Liver (tissue), 9 donors: ENCODE data around the gene ERGIC2. TPM values are rescaled to one million over a fixed set of nuclear protein-coding genes. Genes with fewer than 3 reads are reported as not detected.
"Not testable (repeated sequence)": the region's sequence is repeated elsewhere in the genome, so short reads cannot be mapped to it uniquely, and the experiment has no call there.

Experiments used
- DNase-seq: peaks from one replicate; pipeline ENCODE4 v3.0.0-alpha.2; 2017; ENCODE audit warnings: low spot score
- H3K27ac ChIP-seq, 2 donors: one replicate each; pipeline ENCODE4 v1.7.0; 2013; ENCODE audit warnings: inconsistent platforms in 2 of 2, low read length in 2 of 2, control low read depth in 1 of 2, low read depth in 1 of 2, mild to moderate bottlenecking in 1 of 2
- H3K27me3 ChIP-seq, 4 donors: one replicate each; pipeline versions ENCODE4 v1.6.1 to v1.7.0; 2013; ENCODE audit warnings: low read length in 3 of 4, inconsistent platforms in 1 of 4, mild to moderate bottlenecking in 1 of 4, moderate library complexity in 1 of 4; ENCODE audit not compliant: control insufficient read depth in 4 of 4, insufficient read depth in 4 of 4
- H3K36me3 ChIP-seq, 4 donors: one replicate each; pipeline versions ENCODE4 v1.6.1 to v1.7.0; 2013; ENCODE audit warnings: low read length in 3 of 4, mild to moderate bottlenecking in 3 of 4, low read depth in 1 of 4, moderate library complexity in 1 of 4; ENCODE audit not compliant: control insufficient read depth in 4 of 4, insufficient read depth in 3 of 4
- H3K4me1 ChIP-seq, 4 donors: one replicate each; pipeline versions ENCODE4 v1.6.1 to v1.7.0; 2013; ENCODE audit warnings: low read length in 3 of 4, mild to moderate bottlenecking in 3 of 4, moderate library complexity in 1 of 4; ENCODE audit not compliant: control insufficient read depth in 4 of 4, insufficient read depth in 4 of 4
- H3K4me3 ChIP-seq, 3 donors: one replicate each; pipeline versions ENCODE4 v1.6.1 to v1.7.0; 2013; ENCODE audit warnings: low read length in 3 of 3, control low read depth in 1 of 3, low read depth in 1 of 3, mild to moderate bottlenecking in 1 of 3
- H3K9ac ChIP-seq, 2 donors: one replicate each; pipeline ENCODE4 v1.7.0; 2013; ENCODE audit warnings: low read length in 2 of 2, mild to moderate bottlenecking in 2 of 2, moderate library complexity in 2 of 2, control low read depth in 1 of 2, low read depth in 1 of 2
- H3K9me3 ChIP-seq, 4 donors: one replicate each; pipeline versions ENCODE4 v1.6.1 to v1.7.0; 2013; ENCODE audit warnings: low read length in 3 of 4; ENCODE audit not compliant: control insufficient read depth in 4 of 4
- EGR1 ChIP-seq, 2 donors: IDR thresholded peaks; 2 replicates each; pipeline ENCODE4 v1.6.1; 2016 to 2018; ENCODE audit warnings: antibody characterized with exemption in 2 of 2, low read depth in 2 of 2
- FOXA1 ChIP-seq: IDR thresholded peaks from 2 replicates; pipeline ENCODE4 v1.6.1; 2016; ENCODE audit warnings: antibody characterized with exemption
- FOXA2 ChIP-seq: IDR thresholded peaks from 2 replicates; pipeline ENCODE4 v1.6.1; 2016; ENCODE audit warnings: antibody characterized with exemption
- GABPA ChIP-seq, 2 donors: IDR thresholded peaks in 1 of 2; conservative IDR thresholded peaks in 1 of 2; 2 replicates each; pipeline ENCODE4 v1.6.1; 2016; ENCODE audit warnings: antibody characterized with exemption in 2 of 2, mild to moderate bottlenecking in 1 of 2, moderate library complexity in 1 of 2
- HNF4A ChIP-seq, 2 donors: conservative IDR thresholded peaks; 2 replicates each; pipeline ENCODE4 v1.6.1; 2016; ENCODE audit warnings: antibody characterized with exemption in 2 of 2, mild to moderate bottlenecking in 2 of 2
- HNF4G ChIP-seq: IDR thresholded peaks from 2 replicates; pipeline ENCODE4 v1.6.1; 2016; ENCODE audit warnings: antibody characterized with exemption
- JUND ChIP-seq, 2 donors: IDR thresholded peaks; 2 replicates each; pipeline ENCODE4 v1.6.1; 2016; ENCODE audit warnings: antibody characterized with exemption in 2 of 2
- MAX ChIP-seq: IDR thresholded peaks from 2 replicates; pipeline ENCODE4 v1.6.1; 2016; ENCODE audit warnings: antibody characterized with exemption
- NR2F2 ChIP-seq: IDR thresholded peaks from 2 replicates; pipeline ENCODE4 v1.6.1; 2016; ENCODE audit warnings: antibody characterized with exemption
- RAD21 ChIP-seq, 2 donors: IDR thresholded peaks; 2 replicates each; pipeline ENCODE4 v1.6.1; 2016; ENCODE audit warnings: antibody characterized with exemption in 2 of 2, mild to moderate bottlenecking in 2 of 2
- REST ChIP-seq: IDR thresholded peaks from 2 replicates; pipeline ENCODE4 v1.6.1; 2016; ENCODE audit warnings: antibody characterized with exemption, mild to moderate bottlenecking
- RXRA ChIP-seq, 2 donors: IDR thresholded peaks; 2 replicates each; pipeline ENCODE4 v1.6.1; 2017 to 2018; ENCODE audit warnings: antibody characterized with exemption in 2 of 2, mild to moderate bottlenecking in 1 of 2
- SP1 ChIP-seq: IDR thresholded peaks from 2 replicates; pipeline ENCODE4 v1.6.1; 2018; ENCODE audit warnings: antibody characterized with exemption, mild to moderate bottlenecking
- TAF1 ChIP-seq: conservative IDR thresholded peaks from 2 replicates; pipeline ENCODE4 v1.6.1; 2016; ENCODE audit warnings: antibody characterized with exemption, mild to moderate bottlenecking
- YY1 ChIP-seq: IDR thresholded peaks from 2 replicates; pipeline ENCODE4 v1.6.1; 2016; ENCODE audit warnings: antibody characterized with exemption, mild to moderate bottlenecking
- WGBS: extraction: QIAGEN DNeasy Blood & Tissue Kit; methylation state at CpG from one replicate; pipeline ENCODE4 v1.1.7; 2013; 5-methylcytosine and 5-hydroxymethylcytosine counted together
- polyA plus RNA-seq, 2 donors: library from polyadenylated mRNA; stranded (reverse) in 1 of 2; unstranded in 1 of 2; fragments of 200-250 nt in 1 of 2; fragments of >200 nt in 1 of 2; fragmentation: Nextera tagmentation in 1 of 2; extraction: Ambion mirVana in 1 of 2; gene quantifications; one replicate each; pipeline versions ENCODE4 v1.2.1 to v1.2.3, GENCODE V29; 2013 to 2015
- total RNA-seq, 2 donors: library from RNA; depleted of rRNA; stranded (reverse); fragments of >200 nt; gene quantifications; one replicate each; pipeline ENCODE4 v1.2.3, GENCODE V29; 2014
- TF ChIP-seq, protein P1 (sequence below): IDR thresholded peaks from 2 replicates; pipeline ENCODE4 v1.6.1; 2016; ENCODE audit warnings: antibody characterized with exemption
- TF ChIP-seq, protein P2 (sequence below): IDR thresholded peaks from 2 replicates; pipeline ENCODE4 v1.6.1; 2016; ENCODE audit warnings: antibody characterized with exemption
- TF ChIP-seq, protein P3 (sequence below): fragments of 150-350 bp; IDR thresholded peaks from 2 replicates; pipeline ENCODE4 v1.5.1; 2017; ENCODE audit warnings: improper control_type of control experiment, low read depth, low read length; ENCODE audit not compliant: missing input control
- donor health status: healthy.
- donor health status: healthy.
- donor health status: healthy.
- donor health status: healthy.
- donor health status: healthy.

ERGIC2 gene
- total and polyA plus RNA-seq, 4 donors = 33.8 to 56.2 (median 40.8) TPM

- no peak for DNase-seq
- TF ChIP-seq HNF4G (no peak), RAD21 (IDR thresholded peaks at IDR 0.05) (no peak)
- Histone ChIP-seq H3K27me3 (no peaks in the 10 kb centered on the region), H3K9ac (no peak overlapping the region), H3K4me1 (no peaks in the 10 kb centered on the region), H3K9me3 (no peaks in the 10 kb centered on the region), H3K36me3 (no peaks in the 10 kb centered on the region), H3K4me3 (no peak overlapping the region), H3K27ac (no peak overlapping the region)
- 87% methylated on average over 1 of the region's 1 CpG for WGBS
Measured at GRCh38 chr12:29395356-29395755, 14.4 kb upstream of the ERGIC2 start.

GRCh38 chr12:29390419-29390818, 9.4 kb upstream of the ERGIC2 start:
- 65% methylated on average over 3 of the region's 3 CpGs for WGBS
- not testable (repeated sequence) for H3K36me3 ChIP-seq, H3K4me1 ChIP-seq, DNase-seq, H3K4me3 ChIP-seq, H3K27me3 ChIP-seq, H3K9me3 ChIP-seq, H3K9ac ChIP-seq, H3K27ac ChIP-seq

DNA sequence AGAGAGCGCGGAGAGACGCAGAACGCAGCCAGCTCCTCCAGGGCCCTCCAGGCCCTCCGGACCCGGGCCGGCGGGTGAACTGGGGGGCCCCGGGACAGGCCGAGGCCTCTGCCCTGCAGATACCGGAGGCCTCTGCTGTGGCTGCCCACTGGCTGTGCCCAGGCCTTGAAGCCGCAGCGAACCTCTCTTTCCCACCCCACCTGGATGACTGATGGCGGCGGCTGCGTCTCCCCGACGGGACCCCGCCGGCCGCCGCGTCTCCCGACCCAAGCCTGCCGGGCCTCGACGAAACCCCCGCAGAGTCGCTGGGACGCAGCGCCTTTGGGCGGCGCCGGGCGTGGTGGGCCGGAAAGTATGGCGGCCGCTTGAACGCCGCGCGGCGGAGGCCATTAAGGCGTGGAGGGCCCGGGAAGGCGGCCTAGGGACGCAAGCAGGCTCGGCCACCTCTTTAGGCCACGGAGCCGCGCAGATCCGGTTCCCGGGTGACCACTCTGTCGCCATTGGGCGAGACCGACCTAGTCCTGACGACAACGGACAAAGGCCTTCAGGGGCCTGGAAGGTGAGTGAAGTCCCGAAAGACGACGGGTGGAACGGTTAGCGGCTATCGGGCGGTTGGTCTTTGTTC, 8.4 kb upstream of the ERGIC2 start:
- H3K36me3 ChIP-seq = no peaks in the 10 kb centered on the region
- 92% methylated on average over 65 of the region's 65 CpGs for WGBS
- DNase-seq = no peak
- H3K9me3 ChIP-seq = no peaks in the 10 kb centered on the region
- H3K27me3 ChIP-seq = no peaks in the 10 kb centered on the region
- H3K9ac ChIP-seq = no peak overlapping the region
- H3K27ac ChIP-seq = no peak overlapping the region
- TF ChIP-seq HNF4A (conservative IDR thresholded peaks at IDR 0.05) (no peak), REST (no peak), TAF1 (no peak), GABPA (IDR thresholded peaks at IDR 0.05 in 1 of 2, conservative IDR thresholded peaks at IDR 0.05 in 1 of 2) (no peak), FOXA1 (no peak), EGR1 (IDR thresholded peaks at IDR 0.05; ENCODE audit: low read depth in 2 of 2) (no peak), HNF4G (no peak), YY1 (no peak), RAD21 (IDR thresholded peaks at IDR 0.05) (no peak), MAX (no peak), RXRA (IDR thresholded peaks at IDR 0.05) (no peak), NR2F2 (no peak), FOXA2 (no peak), SP1 (no peak), JUND (IDR thresholded peaks at IDR 0.05) (no peak)
- TF ChIP-seq, protein P1, sequence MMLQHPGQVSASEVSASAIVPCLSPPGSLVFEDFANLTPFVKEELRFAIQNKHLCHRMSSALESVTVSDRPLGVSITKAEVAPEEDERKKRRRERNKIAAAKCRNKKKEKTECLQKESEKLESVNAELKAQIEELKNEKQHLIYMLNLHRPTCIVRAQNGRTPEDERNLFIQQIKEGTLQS = no peak
- TF ChIP-seq, protein P2, sequence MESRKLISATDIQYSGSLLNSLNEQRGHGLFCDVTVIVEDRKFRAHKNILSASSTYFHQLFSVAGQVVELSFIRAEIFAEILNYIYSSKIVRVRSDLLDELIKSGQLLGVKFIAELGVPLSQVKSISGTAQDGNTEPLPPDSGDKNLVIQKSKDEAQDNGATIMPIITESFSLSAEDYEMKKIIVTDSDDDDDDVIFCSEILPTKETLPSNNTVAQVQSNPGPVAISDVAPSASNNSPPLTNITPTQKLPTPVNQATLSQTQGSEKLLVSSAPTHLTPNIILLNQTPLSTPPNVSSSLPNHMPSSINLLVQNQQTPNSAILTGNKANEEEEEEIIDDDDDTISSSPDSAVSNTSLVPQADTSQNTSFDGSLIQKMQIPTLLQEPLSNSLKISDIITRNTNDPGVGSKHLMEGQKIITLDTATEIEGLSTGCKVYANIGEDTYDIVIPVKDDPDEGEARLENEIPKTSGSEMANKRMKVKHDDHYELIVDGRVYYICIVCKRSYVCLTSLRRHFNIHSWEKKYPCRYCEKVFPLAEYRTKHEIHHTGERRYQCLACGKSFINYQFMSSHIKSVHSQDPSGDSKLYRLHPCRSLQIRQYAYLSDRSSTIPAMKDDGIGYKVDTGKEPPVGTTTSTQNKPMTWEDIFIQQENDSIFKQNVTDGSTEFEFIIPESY = no peak
- TF ChIP-seq, protein P3, sequence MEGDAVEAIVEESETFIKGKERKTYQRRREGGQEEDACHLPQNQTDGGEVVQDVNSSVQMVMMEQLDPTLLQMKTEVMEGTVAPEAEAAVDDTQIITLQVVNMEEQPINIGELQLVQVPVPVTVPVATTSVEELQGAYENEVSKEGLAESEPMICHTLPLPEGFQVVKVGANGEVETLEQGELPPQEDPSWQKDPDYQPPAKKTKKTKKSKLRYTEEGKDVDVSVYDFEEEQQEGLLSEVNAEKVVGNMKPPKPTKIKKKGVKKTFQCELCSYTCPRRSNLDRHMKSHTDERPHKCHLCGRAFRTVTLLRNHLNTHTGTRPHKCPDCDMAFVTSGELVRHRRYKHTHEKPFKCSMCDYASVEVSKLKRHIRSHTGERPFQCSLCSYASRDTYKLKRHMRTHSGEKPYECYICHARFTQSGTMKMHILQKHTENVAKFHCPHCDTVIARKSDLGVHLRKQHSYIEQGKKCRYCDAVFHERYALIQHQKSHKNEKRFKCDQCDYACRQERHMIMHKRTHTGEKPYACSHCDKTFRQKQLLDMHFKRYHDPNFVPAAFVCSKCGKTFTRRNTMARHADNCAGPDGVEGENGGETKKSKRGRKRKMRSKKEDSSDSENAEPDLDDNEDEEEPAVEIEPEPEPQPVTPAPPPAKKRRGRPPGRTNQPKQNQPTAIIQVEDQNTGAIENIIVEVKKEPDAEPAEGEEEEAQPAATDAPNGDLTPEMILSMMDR = no peak
- no peaks in the 10 kb centered on the region for H3K4me1 ChIP-seq
- H3K4me3 ChIP-seq = no peak overlapping the region
